Osteocyte (in vitro differentiated cells): Measurements from ENCODE around the gene TMPRSS3. TPM values are rescaled to one million over a fixed set of nuclear protein-coding genes. Genes with fewer than 3 reads are reported as not detected.

ENCODE experiments used
- DNase-seq: peaks from one replicate; pipeline ENCODE4 v3.0.0; 2021; ENCODE audit warnings: mixed read lengths; ENCODE audit not compliant: unreplicated experiment; ENCODE audit errors: extremely low spot score
- H3K27ac Mint-ChIP-seq: one replicate; pipeline ENCODE4 v1.8.0; 2021; ENCODE audit warnings: mild to moderate bottlenecking, mixed read lengths; ENCODE audit not compliant: unreplicated experiment
- H3K27me3 Mint-ChIP-seq: one replicate; pipeline ENCODE4 v1.8.0; 2021; ENCODE audit warnings: mixed read lengths; ENCODE audit not compliant: unreplicated experiment
- H3K36me3 Mint-ChIP-seq: one replicate; pipeline ENCODE4 v1.8.0; 2021; ENCODE audit warnings: mixed read lengths; ENCODE audit not compliant: unreplicated experiment
- H3K4me1 Mint-ChIP-seq: one replicate; pipeline ENCODE4 v1.8.0; 2021; ENCODE audit warnings: mixed read lengths; ENCODE audit not compliant: unreplicated experiment
- H3K4me3 Mint-ChIP-seq: one replicate; pipeline ENCODE4 v1.8.0; 2021; ENCODE audit warnings: mild to moderate bottlenecking, moderate library complexity, mixed read lengths; ENCODE audit not compliant: unreplicated experiment
- H3K9me3 Mint-ChIP-seq: one replicate; pipeline ENCODE4 v1.8.0; 2021; ENCODE audit warnings: mixed read lengths; ENCODE audit not compliant: unreplicated experiment
- CTCF ChIP-seq: fragments of 200-600 bp; sonication (generic); IDR thresholded peaks from 2 replicates; pipeline ENCODE4 v1.5.0; 2021; ENCODE audit warnings: antibody characterized with exemption, mild to moderate bottlenecking, moderate library complexity
- total RNA-seq: library from RNA; stranded (reverse); gene quantifications from 2 replicates; pipeline ENCODE4 v1.2.1, GENCODE V29; 2021

The TMPRSS3 gene
- total RNA-seq, 1 donor from 2014 or later = not detected

GRCh38 chr21:42350927-42351426 is 44.9 kb downstream of the TMPRSS3 start, which contains the start of gene TFF2:
Gene TFF2, minus strand, starts transcription at chr21:42350994. Its CDS starts 37 bp downstream, at chr21:42350957.
- TF ChIP-seq CTCF = no peak
- DNase-seq = peak; percentile 82
- no peaks in the 10 kb centered on the region for H3K4me1 Mint-ChIP-seq
- no peak within 1 kb of the TSS for H3K4me3 Mint-ChIP-seq
- H3K36me3 Mint-ChIP-seq = peaks cover 2% of the 10 kb centered on the region
- H3K27me3 Mint-ChIP-seq = peaks cover 19% of the 10 kb centered on the region
- H3K27ac Mint-ChIP-seq = no peak within 1 kb of the TSS
- peaks cover 14% of the 10 kb centered on the region for H3K9me3 Mint-ChIP-seq

GRCh38 chr21:42350318-42350910 is 45.4 kb downstream of the TMPRSS3 start:
- no peaks in the 10 kb centered on the region for H3K4me1 Mint-ChIP-seq
- TF ChIP-seq CTCF = no peak
- H3K36me3 Mint-ChIP-seq = peaks cover 2% of the 10 kb centered on the region

GRCh38 chr21:42349420-42350317 is 46.2 kb downstream of the TMPRSS3 start:
- Mint-ChIP-seq H3K27me3 (peaks cover 8% of the 10 kb centered on the region), H3K4me1 (no peaks in the 10 kb centered on the region), H3K36me3 (peaks cover 1% of the 10 kb centered on the region), H3K4me3 (no peak overlapping the region), H3K27ac (no peak overlapping the region), H3K9me3 (peaks cover 4% of the 10 kb centered on the region)
- DNase-seq = peak; percentile 73
- no peak for TF ChIP-seq CTCF

More at GRCh38 chr21:42350318-42350910, 45.4 kb downstream of the TMPRSS3 start:
- H3K27me3 Mint-ChIP-seq = peaks cover 14% of the 10 kb centered on the region
- peaks cover 9% of the 10 kb centered on the region for H3K9me3 Mint-ChIP-seq
- peak; percentile 51 for DNase-seq
- no peak overlapping the region for H3K4me3 Mint-ChIP-seq
- no peak overlapping the region for H3K27ac Mint-ChIP-seq

GRCh38 chr21:42348762-42349161 is 47.1 kb downstream of the TMPRSS3 start:
- peak; percentile 34 for DNase-seq
- H3K27me3 Mint-ChIP-seq = peaks cover 3% of the 10 kb centered on the region
- no peak overlapping the region for H3K4me3 Mint-ChIP-seq
- no peaks in the 10 kb centered on the region for H3K36me3 Mint-ChIP-seq
- H3K4me1 Mint-ChIP-seq = no peaks in the 10 kb centered on the region
- no peak overlapping the region for H3K27ac Mint-ChIP-seq
- H3K9me3 Mint-ChIP-seq = no peaks in the 10 kb centered on the region
- no peak for TF ChIP-seq CTCF
